ENCODE data around the gene CBLB. TPM values are rescaled to one million over a fixed set of nuclear protein-coding genes. Genes with fewer than 3 reads are reported as not detected.

Gene CBLB
- total and polyA plus RNA-seq, 9 of the 15 experiments (the other 6 are each of a cell fraction or from before 2014, with no cell fraction given) = 1.8 to 8.1 (median 5.3) TPM

- no peak for TF ChIP-seq ARID3A (IDR thresholded peaks at IDR 0.05; ENCODE audit: borderline replicate concordance, low read depth, low read length)
- no peak for TF ChIP-seq SMAD4 (CRISPR knock-in tag; conservative IDR thresholded peaks at IDR 0.05)
- no peak for TF ChIP-seq ZNF384 (IDR thresholded peaks at IDR 0.05; ENCODE audit: low read depth, low read length)
- no peak for TF ChIP-seq MBD2 (IDR thresholded peaks at IDR 0.05; ENCODE audit: borderline replicate concordance, low read depth)
Observed at GRCh38 chr3:105708980-105709379, 159.8 kb downstream of the CBLB start (continued).

- Histone ChIP-seq H2AFZ (ENCODE audit: low read depth, low read length) (no peak overlapping the region), H3K27me3 (ENCODE audit: control insufficient read depth in 2 of 2, insufficient read depth in 2 of 2, low read length in 2 of 2) (no peaks in the 10 kb centered on the region), H3K27ac (ENCODE audit: extremely low read depth, low read depth, low read length) (no peak overlapping the region), H3K36me3 (ENCODE audit: control insufficient read depth, insufficient read depth, low read length) (no peaks in the 10 kb centered on the region), H3K9me1 (ENCODE audit: control insufficient read depth, insufficient read depth, low read length) (no peaks in the 10 kb centered on the region), H3K4me2 (ENCODE audit: insufficient read depth, low read length) (no peak overlapping the region), H3K9me3 (replicated peaks; ENCODE audit: control insufficient read depth, insufficient read depth, low read depth, low read length) (no peaks in the 10 kb centered on the region), H3K79me2 (ENCODE audit: control insufficient read depth, insufficient read depth, low read length) (no peaks in the 10 kb centered on the region), H4K20me1 (replicated peaks; ENCODE audit: control insufficient read depth, insufficient read depth, low read length) (no peaks in the 10 kb centered on the region), H3K9ac (ENCODE audit: insufficient read depth in 1 of 2, low read depth in 2 of 2, low read length in 2 of 2) (no peak overlapping the region), H3K4me1 (replicated peaks in 1 of 2; ENCODE audit: control insufficient read depth in 2 of 2, insufficient read depth in 2 of 2, low read length in 2 of 2) (no peaks in the 10 kb centered on the region), H3K4me3 (no peak overlapping the region)
- DNase-seq (ENCODE audit: extremely low read depth in 1 of 4, low spot score in 3 of 4) = no peak
- WGBS (ENCODE audit: insufficient coverage, low coverage, missing lambda C conversion rate) = 84% methylated on average over 2 of the region's 2 CpGs
- ChIA-PET CTCF (ENCODE audit: low intra/inter-chr PET ratio) (no interaction called here), POLR2A (no interaction called here)
- no peak for ATAC-seq
- BruUV-seq (replicated peaks) = no TSS peak
- no peak for FAIRE-seq
- intact Hi-C loops (cut with micrococcal nuclease) = no loop called here
- no peak for TF ChIP-seq ZC3H11A (IDR thresholded peaks at IDR 0.05; ENCODE audit: low read depth, low read length)
- in situ Hi-C loops (cut with MboI) = loop anchor here (25.0 kb wide), 1 partner anchor 880 kb away; no protein-coding TSS in a partner anchor
Observed at GRCh38 chr3:105707009-105707408, 161.8 kb downstream of the CBLB start.

Data from K562 (cell line).